Stimulated activated naive CD4-positive, alpha-beta T cell treated with Interleukin-2 at 50 U/mL for 16 hours (primary cell): Measurements from ENCODE around the gene DIP2C.
"Not testable (repeated sequence)": the region's sequence is repeated elsewhere in the genome, so short reads cannot be mapped to it uniquely, and the experiment has no call there.

ENCODE experiments used
- DNase-seq: peaks from one replicate; lab custom pipeline; 2025; lab: John Stamatoyannopoulos, UW

DIP2C gene

GRCh38 chr10:532331-532730 is 157.1 kb downstream of the DIP2C start:
- not testable (repeated sequence) for DNase-seq

- DNase-seq = no peak
Measured at GRCh38 chr10:531541-531940, 157.9 kb downstream of the DIP2C start.

- DNase-seq = no peak
Measured at GRCh38 chr10:530717-531116, 158.8 kb downstream of the DIP2C start.

GRCh38 chr10:529468-530230 is 159.8 kb downstream of the DIP2C start:
- no peak for DNase-seq

GRCh38 chr10:528173-529165 is 161.0 kb downstream of the DIP2C start:
- DNase-seq = no peak

GRCh38 chr10:527416-527815 is 162.1 kb downstream of the DIP2C start:
- no peak for DNase-seq

- DNase-seq = no peak
Measured at GRCh38 chr10:526651-527312, 162.7 kb downstream of the DIP2C start.

- DNase-seq = no peak
Measured at GRCh38 chr10:525565-526315, 163.7 kb downstream of the DIP2C start.

- DNase-seq = no peak
Measured at GRCh38 chr10:523925-524324, 165.5 kb downstream of the DIP2C start.

GRCh38 chr10:522350-522749 is 167.1 kb downstream of the DIP2C start:
- DNase-seq = no peak

- DNase-seq = no peak
Measured at GRCh38 chr10:521261-522250, 167.9 kb downstream of the DIP2C start.

- DNase-seq = no peak
Measured at GRCh38 chr10:520402-520787, 169.1 kb downstream of the DIP2C start.

GRCh38 chr10:519716-520401 is 169.6 kb downstream of the DIP2C start:
- no peak for DNase-seq

GRCh38 chr10:519055-519715 is 170.3 kb downstream of the DIP2C start:
- no peak for DNase-seq

- no peak for DNase-seq
Measured at GRCh38 chr10:517872-518475, 171.5 kb downstream of the DIP2C start.

GRCh38 chr10:517241-517830 is 172.1 kb downstream of the DIP2C start:
- DNase-seq = no peak

- DNase-seq = no peak
Measured at GRCh38 chr10:516764-517163, 172.7 kb downstream of the DIP2C start.

GRCh38 chr10:515674-516073 is 173.8 kb downstream of the DIP2C start:
- no peak for DNase-seq
